ELR (cell line): Measurements from ENCODE around the gene TARS1.

Experiments used
- DNase-seq: peaks from one replicate; pipeline ENCODE4 v3.0.0-alpha.2; 2015; ENCODE audit warnings: low read depth

Gene TARS1

DNA sequence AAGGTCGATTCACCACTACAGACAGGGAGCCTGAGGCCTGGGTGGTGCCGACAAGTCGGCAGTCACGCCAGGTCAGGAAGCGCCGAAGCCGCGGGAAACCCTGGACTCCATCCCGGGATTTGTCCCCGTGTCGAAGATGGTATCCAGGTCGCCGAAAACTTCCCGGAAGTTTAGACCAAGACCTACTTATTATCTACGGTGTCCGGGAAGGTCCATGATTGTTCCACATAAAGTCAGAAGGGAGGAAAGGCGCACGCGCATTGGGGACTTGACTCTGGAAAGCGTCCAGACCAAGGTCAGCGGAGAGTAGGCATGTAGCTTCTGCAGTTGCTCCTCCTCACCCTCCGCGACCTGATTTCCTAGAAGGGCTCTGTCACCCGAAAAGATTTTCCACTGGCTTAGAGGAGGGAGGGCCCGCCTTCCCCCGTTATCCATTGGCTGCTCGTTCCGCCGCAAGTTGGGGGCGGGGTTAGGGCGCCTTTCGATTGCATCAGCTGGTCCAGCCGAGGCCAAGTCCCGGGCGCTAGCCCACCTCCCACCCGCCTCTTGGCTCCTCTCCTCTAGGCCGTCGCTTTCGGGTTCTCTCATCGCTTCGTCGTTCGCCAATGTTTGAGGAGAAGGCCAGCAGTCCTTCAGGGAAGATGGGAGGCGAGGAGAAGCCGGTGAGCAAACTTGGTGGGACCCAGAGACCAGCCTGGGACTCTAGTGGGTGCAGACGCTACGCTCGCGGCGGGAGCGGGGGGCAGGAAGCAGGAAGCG is at the start of gene TARS1:
Gene TARS1 (plus strand): TSS at position 484 of the 759 bp plus-strand sequence. CDS start 122 bp downstream, at position 606.
- peak; percentile 100 for DNase-seq

DNA sequence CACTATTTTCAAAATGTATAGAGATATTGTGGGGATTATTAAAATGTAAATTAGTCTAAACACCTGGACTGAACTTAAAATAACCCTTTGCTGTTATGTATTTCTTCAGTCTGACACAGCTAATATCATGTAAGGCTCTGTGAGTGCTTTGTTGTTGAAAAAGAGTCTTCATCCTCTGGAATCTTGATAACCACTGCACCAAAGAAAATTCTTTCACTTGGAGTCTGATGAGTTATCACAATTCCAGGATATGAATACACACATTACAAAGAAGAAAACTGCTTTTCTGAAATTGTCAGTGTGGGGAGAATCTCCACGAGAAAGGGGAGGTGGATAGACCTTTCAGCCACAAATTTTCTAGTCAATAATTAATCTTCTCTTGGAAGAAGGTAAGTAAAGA is 42.3 kb upstream of the TARS1 start:
- DNase-seq = no peak

DNA sequence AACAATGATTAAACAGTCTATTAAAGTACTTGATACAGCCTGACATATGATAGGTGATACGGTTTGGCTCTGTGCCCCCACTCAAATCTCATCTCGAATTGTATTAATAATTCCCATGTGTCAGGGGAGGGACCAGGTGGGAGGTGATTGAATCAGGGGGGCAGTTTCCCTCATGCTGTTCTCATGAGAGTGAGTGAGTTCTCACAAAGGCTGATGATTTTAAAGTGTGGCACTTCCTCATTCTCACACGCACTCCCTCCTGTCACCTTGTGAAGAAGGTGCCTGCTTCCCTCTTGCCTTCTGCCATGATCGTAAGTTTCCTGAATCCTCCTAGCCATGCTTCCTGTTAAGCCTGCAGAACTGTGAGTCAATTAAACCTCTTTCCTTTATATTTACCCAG is 40.1 kb upstream of the TARS1 start:
- DNase-seq = no peak

DNA sequence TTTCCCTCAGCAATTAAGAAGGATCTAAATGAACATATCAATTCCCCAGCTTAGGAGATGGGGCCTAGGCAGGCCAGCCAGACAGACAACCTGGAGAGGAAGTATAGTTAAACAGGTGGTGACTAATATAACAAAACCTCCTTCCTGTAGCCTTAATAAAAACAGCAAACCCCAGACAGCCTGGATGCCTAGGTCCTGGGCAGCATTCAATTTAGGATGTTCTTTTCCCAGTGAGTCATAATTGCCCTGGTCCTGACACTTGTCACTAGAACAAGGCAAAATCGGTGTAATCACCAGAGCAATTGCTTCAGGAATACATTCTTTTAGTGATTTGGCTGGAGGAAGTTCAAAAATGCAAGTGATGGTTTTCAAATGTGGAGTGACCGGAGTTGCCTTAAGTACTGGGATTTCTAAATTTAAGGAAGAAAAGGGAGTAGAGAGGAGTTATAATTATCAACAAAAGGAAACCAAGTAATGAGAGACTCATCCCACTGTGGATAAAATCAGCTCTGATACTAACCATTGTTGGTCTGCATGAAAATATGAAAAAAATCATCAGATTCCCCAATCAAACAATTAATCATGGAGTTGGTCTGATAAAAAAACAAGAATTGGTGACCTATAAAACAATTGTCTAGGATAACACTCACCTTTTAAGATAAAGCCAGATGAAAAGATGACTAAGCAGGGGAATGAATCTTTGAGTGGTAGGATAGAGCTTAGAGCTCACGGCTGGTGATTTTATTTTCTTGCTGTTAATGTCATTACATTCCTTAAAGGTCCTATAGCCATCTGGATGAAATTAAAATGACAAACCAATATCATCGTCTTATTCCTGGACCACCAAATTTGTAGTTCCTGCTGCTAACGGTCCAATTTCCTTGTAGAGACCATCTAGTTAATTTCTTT is 39.0 kb upstream of the TARS1 start:
- peak; percentile 70 for DNase-seq

DNA sequence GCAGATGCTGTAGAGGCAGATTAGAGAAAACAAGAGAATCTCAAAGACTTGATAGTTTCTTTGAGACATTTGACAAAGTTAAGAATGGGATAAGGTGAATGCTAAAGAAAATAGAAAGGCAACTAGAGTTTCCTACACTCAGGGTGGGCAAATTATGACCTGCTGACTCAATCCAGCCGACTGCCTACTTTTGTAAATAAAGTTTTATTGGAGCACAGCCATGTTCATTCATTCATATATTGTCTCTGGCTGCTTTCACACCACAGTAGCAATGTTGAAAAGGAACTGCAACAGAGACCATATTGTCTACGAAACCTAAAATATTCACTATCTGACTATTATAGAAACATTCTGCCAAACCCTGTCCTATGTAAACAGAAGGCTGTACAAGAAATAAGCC is 37.6 kb upstream of the TARS1 start:
- no peak for DNase-seq

DNA sequence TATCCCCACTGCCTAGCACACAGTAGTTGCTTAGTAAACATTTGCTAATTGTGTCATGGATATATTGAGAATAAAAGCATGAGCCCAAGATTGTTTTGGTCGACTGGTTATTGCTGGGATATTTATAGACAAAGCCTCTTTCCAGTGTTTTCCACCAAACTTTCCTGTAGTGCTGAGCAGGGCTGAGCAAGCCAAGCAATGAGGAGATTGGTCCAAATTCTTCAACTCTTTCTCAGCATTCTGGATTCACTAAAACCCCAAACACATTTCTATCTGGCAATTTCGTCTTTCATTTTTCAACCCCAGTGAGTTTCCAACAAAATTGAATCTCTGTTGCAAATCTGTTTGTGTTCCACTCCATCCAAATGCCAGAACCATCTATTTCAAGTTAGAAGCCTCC is 31.9 kb upstream of the TARS1 start:
- no peak for DNase-seq

DNA sequence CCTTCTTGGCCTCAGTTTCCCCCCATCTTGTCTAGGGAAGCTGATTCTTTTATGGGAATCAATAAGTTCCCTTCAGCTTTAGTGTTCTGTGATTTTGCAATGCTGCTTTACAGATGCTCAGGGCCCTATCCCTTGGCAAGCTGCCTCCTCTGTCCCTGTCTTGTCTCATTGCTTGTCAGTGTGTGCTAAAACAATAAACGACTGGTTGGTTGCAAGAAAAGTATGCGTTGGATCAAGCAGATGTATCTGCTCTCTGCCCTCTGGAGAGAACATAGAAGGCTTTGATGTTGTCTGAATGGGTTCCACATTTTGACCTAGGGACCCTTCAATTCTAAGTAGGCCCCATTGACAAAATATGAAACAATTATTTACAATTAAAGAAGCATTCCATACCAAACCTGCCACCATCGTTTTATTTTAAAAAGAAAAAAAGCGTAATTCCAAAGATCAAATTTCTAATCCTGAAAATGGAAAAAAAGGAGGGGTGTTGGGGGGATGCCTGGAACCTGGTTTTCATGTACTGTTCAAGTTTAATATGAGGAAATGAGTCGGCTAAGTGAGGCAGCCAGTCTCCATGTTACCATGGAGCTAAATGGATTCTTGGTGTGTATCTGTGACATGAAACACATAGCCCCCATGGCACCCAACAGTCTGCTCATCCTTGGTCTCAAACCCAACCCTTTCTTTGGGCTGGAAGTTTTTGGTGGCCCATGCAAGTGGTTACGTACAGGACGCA is 31.2 kb upstream of the TARS1 start:
- no peak for DNase-seq

DNA sequence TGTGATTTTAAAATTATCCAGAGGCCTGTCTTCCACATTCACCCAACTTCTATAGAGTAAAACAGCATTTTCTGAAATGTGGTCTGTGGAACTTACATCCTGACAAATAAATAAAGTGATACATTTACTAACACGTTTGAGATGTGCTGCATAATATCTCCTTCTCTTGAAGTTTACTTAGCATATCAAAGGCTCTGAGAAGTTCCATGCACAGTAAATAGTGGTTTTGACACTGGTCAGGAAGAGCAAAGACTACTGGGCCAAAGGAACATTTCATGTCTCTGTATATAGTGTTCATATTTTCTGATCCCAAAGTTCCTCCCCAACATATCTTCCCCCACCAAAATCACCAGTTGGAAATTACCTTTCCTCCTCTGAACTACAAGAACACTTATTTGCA is 30.5 kb upstream of the TARS1 start:
- no peak for DNase-seq

DNA sequence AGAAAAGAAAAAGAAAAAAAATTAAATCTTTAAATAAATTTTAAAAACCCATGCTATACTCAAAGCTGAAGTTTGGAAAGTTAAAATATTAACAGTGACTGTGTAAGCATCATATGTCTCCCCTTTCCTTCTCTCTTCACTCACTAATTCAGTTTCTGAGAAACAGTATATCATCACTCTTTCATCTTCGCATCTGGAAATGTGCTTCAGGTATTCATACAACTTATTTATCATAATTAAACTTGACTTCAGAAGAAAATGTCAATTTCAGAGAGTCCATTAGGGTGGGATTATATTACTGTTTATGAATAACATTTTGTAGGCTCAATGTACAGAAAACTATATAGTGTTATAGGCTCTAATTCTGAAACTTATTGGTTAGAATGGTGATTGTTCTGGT is 29.3 kb upstream of the TARS1 start:
- DNase-seq = no peak

DNA sequence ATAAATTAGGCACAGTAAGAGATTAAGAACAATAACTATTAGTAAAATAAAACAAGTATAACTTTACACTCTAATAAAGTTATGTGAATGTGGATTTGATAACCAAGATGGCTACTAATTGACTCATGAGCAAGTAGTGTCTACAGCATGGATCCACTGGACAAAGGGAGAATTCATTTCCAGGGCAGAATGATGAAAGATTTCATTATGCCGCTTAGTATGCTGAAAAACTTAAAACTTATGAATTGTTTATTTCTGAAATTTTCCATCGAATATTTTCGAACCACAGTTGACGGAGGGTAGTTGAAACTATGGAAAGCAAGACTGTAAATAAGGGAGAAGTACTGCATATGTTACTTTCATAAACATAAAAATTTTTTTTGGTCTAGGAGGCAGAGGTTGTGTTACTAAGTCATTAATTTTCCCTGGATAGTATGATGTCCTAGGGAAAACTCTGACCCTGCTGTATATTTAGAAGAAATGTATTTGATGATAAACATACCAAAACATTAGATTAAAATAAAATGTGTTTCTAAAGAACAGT is 24.9 kb upstream of the TARS1 start:
- no peak for DNase-seq

DNA sequence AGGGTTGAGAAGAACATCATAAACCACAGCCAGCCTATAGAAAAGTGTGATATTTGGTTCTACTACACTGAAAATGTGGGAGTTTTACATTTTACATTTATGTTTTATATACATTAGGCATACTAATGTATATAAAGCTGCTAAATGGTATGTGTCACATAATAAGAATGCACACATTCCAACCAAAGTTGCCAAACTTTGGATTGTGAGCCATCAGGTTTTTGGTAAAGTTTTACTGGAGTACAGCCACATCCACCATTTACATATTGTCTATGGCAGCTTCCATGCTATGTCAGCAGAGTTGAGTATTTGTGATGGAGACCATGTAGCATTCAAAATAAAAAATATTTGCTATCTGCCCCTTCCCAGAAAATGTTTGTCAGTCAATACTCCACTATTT is 23.1 kb upstream of the TARS1 start:
- no peak for DNase-seq

DNA sequence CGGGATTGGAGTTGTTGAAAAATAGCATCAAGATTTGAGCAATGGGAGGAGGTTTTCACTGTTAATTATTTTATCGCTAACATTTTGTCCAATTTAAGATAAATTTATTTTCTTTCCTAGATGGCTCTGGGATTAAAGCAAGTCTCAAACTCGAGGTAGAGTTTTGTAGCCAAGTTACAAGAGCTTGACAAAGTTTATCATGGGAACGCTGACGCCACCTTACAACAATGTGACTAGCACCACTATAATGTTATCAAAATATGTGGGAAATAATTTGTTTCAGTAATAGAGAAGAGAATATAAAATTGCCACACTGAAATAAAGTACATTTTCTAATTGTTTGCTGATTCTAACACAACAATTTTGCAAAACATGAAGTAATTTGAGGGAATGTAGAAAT is 19.8 kb upstream of the TARS1 start:
- DNase-seq = no peak

DNA sequence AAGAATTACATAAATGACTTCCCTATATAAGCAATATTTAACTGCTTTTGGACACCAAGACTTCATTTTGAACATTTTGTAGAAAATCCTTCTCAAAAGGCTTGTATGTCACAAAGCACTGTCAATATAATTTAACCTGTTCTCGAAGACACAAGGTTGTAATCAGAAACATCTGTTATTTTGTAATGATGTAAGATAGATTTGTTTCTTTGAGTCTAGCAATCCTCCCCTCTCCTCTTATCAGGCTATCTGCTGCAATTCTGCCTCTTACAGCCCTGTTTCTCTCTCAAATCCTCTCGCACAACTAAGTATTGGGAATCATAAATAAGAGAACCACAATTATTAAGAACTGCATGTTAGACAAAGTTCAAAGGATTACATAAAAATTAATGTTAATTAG is 18.6 kb upstream of the TARS1 start:
- no peak for DNase-seq

DNA sequence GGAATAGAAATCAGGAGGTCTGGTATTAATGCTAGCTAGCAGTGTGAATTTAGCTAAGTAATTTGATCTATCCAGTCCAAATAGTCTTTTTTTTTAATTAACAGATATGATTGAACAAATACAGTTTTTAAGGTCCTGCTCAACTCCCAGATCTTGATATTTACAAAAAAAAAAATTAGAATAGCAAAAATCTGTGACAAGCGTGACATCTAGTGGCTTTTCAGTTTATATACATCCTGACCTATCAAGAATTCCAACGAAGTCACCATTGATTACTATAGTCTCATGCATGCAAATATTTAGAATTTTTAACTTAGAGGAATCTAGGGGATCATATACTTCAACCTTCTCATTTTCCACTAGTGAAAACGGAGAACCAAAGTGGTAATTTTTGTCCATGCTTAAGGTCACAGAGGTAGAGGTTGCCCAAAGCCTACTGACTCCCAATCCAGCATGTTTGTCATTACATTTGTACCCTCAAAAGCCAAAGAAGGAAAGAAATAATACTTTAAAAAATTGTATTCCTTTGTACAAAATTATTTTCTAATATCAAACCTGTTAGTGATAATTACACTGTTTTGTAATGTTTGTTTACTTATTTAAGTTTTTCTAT is 17.6 kb upstream of the TARS1 start:
- DNase-seq = peak; percentile 62

DNA sequence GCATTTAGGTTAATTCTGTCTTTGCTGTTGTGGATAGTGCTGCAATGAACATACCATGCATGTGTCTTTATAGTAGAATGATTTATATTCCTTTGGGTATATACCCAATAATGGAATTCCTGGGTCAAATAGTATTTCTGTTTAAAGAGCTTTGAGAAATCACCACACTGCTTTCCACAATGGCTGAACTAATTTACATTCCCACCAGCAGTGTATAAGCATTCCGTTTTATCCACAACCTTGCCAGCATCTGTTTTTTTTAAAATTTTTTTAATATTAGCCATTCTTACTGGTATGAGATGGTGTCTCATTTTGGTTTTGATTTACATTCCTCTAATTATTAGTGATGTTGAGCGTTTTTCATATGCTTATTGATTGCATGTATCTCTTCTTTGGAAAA is 15.5 kb upstream of the TARS1 start:
- no peak for DNase-seq

DNA sequence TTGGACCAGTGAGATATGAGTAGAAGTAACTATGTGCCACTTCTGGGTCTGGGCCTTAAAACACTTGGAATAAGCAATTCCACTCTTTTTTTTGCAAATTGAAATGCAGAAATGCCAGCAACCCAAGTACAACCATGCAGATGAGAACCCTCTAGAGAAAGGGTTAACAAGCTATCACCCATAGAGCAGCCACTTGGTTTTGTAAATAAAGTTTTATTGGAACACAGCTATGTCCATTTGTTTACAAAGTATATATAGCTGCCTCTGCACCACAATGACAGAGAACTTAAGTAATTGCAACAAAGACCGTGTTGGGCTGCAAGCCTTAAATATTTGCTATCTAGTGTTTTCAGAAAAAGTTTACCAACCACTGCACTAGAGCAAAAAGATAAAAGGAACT is 9.8 kb upstream of the TARS1 start:
- DNase-seq = no peak

DNA sequence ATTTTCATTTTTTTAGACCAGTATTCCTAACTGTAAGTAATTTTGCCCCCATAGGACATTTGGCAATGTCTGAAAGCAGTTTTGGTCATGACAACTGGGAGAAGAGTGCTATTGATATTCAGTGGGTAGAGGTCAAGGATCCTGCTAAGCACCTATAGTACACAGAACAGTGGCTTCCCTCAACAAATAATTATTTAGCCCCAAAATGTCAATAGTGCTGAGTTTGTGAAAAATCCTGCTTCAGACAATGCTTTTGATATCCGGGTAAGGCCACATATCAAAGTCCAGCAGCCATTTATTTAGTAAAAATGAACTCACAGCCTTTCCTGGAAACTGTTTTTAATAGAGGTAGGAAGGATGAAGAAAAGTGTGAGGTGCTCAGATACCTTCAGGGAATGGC is 8.1 kb upstream of the TARS1 start:
- DNase-seq = no peak

DNA sequence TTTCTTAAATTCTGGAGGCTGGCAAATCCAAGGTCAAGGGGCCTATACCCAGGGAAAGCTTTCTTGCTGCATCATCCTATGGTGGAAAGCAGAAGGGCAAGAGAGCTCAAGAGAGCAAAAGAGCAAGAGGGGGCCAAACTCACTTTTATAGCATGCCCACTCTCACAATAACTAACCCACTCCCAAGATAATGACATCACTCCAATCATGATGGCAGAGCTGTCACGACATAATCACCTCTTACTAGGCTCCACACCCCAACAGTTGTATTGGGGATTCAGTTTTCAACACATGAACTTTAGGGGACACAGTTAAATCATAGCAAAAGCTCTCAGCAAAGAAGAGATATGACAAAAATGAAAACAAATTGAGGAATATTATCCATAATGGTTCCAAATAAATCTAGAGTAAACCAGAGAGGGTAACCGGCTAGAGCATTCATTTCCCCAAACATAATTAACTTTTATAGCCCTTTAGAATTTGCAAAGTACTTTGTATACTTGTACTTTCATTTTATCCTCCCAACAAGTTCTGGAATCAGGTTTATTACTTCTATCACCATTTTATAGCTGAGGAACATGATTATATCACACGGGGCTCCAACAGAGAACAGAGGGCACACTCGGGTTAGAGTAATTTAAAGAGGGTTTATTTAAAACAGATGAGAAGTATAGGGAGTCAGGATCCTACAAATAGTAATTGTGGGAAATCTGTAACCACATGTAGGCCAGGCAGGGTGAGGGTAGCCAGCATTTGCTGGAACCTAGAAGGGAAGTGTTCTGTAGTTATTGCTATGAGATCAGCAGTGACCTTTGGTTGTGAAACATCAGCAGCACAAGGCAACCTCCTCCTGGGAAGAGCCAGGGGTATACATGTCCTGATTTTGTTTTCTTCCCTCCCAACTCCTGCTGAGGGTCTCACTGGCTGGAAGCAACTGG is 7.2 kb upstream of the TARS1 start:
- DNase-seq = no peak

DNA sequence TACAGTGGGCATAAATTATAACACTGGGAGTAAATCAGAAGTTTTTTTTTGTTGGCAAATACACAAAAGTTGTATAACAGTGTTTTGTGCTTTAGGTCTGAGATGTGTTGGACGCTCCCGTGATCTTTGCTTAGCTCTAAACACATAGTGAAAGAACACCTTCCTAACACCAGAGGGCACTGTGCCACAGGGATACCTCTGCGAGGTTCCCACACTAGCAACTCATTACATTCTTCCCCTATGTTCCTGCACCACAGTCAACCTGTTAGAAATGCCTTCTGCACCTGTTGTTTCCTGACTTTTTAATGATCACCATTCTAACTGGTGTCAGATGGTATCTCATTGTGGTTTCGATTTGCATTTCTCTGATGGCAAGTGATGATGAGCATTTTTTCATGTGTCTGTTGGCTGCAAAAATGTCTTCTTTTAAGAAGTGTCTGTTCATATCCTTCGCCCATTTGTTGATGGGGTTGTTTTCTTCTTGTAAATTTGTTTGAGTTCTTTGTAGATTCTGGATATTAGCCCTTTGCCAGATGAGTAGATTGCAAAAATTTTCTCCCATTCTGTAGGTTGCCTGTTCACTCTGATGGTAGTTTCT is 4.8 kb upstream of the TARS1 start:
- DNase-seq = peak; percentile 84

DNA sequence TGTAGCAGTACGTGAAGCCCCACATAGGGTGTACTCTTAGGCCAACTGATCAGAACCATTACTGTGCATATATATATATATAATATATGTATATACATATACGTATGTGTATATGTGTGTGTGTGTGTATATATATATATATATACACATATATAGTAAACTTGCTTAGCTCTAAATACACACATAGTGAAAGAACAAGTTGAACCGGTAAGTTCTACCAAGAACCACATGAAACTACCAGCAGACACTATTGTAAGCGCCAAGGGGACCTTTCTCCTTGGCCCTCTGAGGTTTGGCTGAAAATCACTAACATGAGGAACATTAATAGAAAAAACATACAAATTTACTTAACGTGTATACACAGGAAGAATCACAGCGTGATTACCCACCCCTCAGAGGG is 1.8 kb upstream of the TARS1 start:
- DNase-seq = peak; percentile 11
